Measurements from ENCODE around the gene SLC12A3. TPM values are rescaled to one million over a fixed set of nuclear protein-coding genes. Genes with fewer than 3 reads are reported as not detected.

The SLC12A3 gene
- total and polyA plus RNA-seq, 2 of the 8 experiments (the other 6 are each of a cell fraction or from before 2014, with no cell fraction given) = not detected

GRCh38 chr16:56907401-56907800 lies 42.4 kb downstream of the SLC12A3 start:
- H3K4me2 ChIP-seq (ENCODE audit: insufficient read depth in 1 of 2, low read depth in 2 of 2, low read length in 2 of 2) = no peak overlapping the region
- H3K18ac ChIP-seq (ENCODE audit: extremely low read depth, low read length) = no peak overlapping the region
- H3K27me3 ChIP-seq (replicated peaks in 1 of 4; ENCODE audit: control insufficient read depth in 3 of 4, extremely low read depth in 1 of 4, insufficient read depth in 3 of 4, low read length in 3 of 4) = no peaks in the 10 kb centered on the region; a peak in 1 of 7 replicates
- H4K20me1 ChIP-seq (replicated peaks in 1 of 2; ENCODE audit: control insufficient read depth in 1 of 2, insufficient read depth in 2 of 2, low read length in 2 of 2) = no peaks in the 10 kb centered on the region
- no peak overlapping the region for H3K27ac ChIP-seq (ENCODE audit: low read depth, low read length)
- no peak overlapping the region for H4K5ac ChIP-seq (ENCODE audit: insufficient read length, low read depth, low read length)
- H4K8ac ChIP-seq (ENCODE audit: extremely low read depth, insufficient read depth, low read length) = no peak overlapping the region
- no peaks in the 10 kb centered on the region for H3K36me3 ChIP-seq (ENCODE audit: control insufficient read depth in 2 of 4, insufficient read depth in 4 of 4, low read length in 3 of 4)
- no peak overlapping the region for H2BK15ac ChIP-seq (ENCODE audit: low read length)
- WGBS, 2 experiments (ENCODE audit: extremely low coverage in 1 of 2, insufficient coverage in 1 of 2, insufficient read length in 1 of 2, insufficient replicate concordance in 2 of 2, low coverage in 1 of 2, low lambda C conversion rate in 2 of 2, missing lambda C conversion rate in 1 of 2) = 94% methylated on average over 3 of the region's 3 CpGs; no CpG with 5 or more reads in 1 of the 2 experiments
- ChIA-PET POLR2A (ENCODE audit: partially characterized antibody) (no interaction called here), CTCF (ENCODE audit: partially characterized antibody) (no interaction called here)
- FAIRE-seq (no peak), DNase-seq (ENCODE audit: low read depth in 1 of 2, low spot score in 2 of 2) (no peak)
- no peak overlapping the region for H3K56ac ChIP-seq (replicated peaks; ENCODE audit: insufficient read length, low read depth, low read length)
- H3K4me3 ChIP-seq (ENCODE audit: extremely low read depth in 1 of 4, insufficient read depth in 2 of 4, low read depth in 3 of 4, low read length in 4 of 4) = no peak overlapping the region
- no peak overlapping the region for H2BK120ac ChIP-seq (replicated peaks; ENCODE audit: low read depth, low read length)
- no peak overlapping the region for H3K14ac ChIP-seq (ENCODE audit: insufficient read length)
- H2BK20ac ChIP-seq (ENCODE audit: low read length) = no peak overlapping the region
- peaks cover 0 to 14% (median under 1%) of the 10 kb centered on the region in 4 experiments; a peak in 3 of 7 replicates for H3K4me1 ChIP-seq (replicated peaks in 1 of 4; ENCODE audit: control insufficient read depth in 3 of 4, insufficient read depth in 4 of 4, low read length in 3 of 4)
- no peak overlapping the region for H3K23ac ChIP-seq (ENCODE audit: insufficient read length)
- H2BK12ac ChIP-seq (ENCODE audit: low read depth, low read length) = no peak overlapping the region
- H4K91ac ChIP-seq (replicated peaks; ENCODE audit: insufficient read length, low read length) = no peak overlapping the region
- no peaks in the 10 kb centered on the region for H3K79me2 ChIP-seq (ENCODE audit: control insufficient read depth in 1 of 2, insufficient read depth in 2 of 2, low read length in 2 of 2)
- H3K9ac ChIP-seq (replicated peaks in 1 of 4; ENCODE audit: extremely low read depth in 1 of 4, low read depth in 3 of 4, low read length in 3 of 4) = no peak overlapping the region
- no peak overlapping the region for H2AFZ ChIP-seq (ENCODE audit: low read length)
- H2BK5ac ChIP-seq (ENCODE audit: low read depth, low read length) = no peak overlapping the region
- H3K9me3 ChIP-seq (ENCODE audit: insufficient read depth in 2 of 2, low read depth in 1 of 2, low read length in 1 of 2) = no peaks in the 10 kb centered on the region
- H3K23me2 ChIP-seq (ENCODE audit: low read depth, low read length) = no peaks in the 10 kb centered on the region
- no peaks in the 10 kb centered on the region for H3K79me1 ChIP-seq (ENCODE audit: low read depth, low read length)
- no peak overlapping the region for H2AK5ac ChIP-seq (ENCODE audit: low read depth, low read length)
- H3K4ac ChIP-seq (replicated peaks; ENCODE audit: insufficient read length, low read depth, low read length) = no peak overlapping the region
- no peak for TF ChIP-seq HDAC2 (IDR thresholded peaks at IDR 0.05; ENCODE audit: borderline replicate concordance in 1 of 2, low read depth in 2 of 2, low read length in 2 of 2)
- TF ChIP-seq SIN3A (conservative IDR thresholded peaks at IDR 0.05 in 1 of 2, IDR thresholded peaks at IDR 0.05 in 1 of 2; ENCODE audit: low read depth in 1 of 2, low read length in 2 of 2) = no peak
- TF ChIP-seq, protein P1, sequence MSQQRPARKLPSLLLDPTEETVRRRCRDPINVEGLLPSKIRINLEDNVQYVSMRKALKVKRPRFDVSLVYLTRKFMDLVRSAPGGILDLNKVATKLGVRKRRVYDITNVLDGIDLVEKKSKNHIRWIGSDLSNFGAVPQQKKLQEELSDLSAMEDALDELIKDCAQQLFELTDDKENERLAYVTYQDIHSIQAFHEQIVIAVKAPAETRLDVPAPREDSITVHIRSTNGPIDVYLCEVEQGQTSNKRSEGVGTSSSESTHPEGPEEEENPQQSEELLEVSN (IDR thresholded peaks at IDR 0.05) = no peak
- no peak for TF ChIP-seq GABPA (IDR thresholded peaks at IDR 0.05; ENCODE audit: borderline replicate concordance, insufficient read depth, low read length)
- no peak for TF ChIP-seq CHD2 (IDR thresholded peaks at IDR 0.05; ENCODE audit: low read length)
- TF ChIP-seq KDM1A (IDR thresholded peaks at IDR 0.05; ENCODE audit: borderline replicate concordance, low read length) = no peak
- TF ChIP-seq ATF2 (IDR thresholded peaks at IDR 0.05; ENCODE audit: low read length) = no peak
- no peak for TF ChIP-seq POLR2AphosphoS5 (IDR thresholded peaks at IDR 0.05; ENCODE audit: low read depth, low read length)
- no peak for TF ChIP-seq RBBP5 (IDR thresholded peaks at IDR 0.05; ENCODE audit: borderline replicate concordance, low read depth, low read length)
- no peak for TF ChIP-seq ATF3 (IDR thresholded peaks at IDR 0.05; ENCODE audit: insufficient read depth, low read depth, low read length)
- TF ChIP-seq CBX8 (IDR thresholded peaks at IDR 0.05; ENCODE audit: borderline replicate concordance, low read depth, low read length) = no peak

All from H1 (cell line).